ENCODE results near the gene SPOCK2.

The SPOCK2 gene

DNA sequence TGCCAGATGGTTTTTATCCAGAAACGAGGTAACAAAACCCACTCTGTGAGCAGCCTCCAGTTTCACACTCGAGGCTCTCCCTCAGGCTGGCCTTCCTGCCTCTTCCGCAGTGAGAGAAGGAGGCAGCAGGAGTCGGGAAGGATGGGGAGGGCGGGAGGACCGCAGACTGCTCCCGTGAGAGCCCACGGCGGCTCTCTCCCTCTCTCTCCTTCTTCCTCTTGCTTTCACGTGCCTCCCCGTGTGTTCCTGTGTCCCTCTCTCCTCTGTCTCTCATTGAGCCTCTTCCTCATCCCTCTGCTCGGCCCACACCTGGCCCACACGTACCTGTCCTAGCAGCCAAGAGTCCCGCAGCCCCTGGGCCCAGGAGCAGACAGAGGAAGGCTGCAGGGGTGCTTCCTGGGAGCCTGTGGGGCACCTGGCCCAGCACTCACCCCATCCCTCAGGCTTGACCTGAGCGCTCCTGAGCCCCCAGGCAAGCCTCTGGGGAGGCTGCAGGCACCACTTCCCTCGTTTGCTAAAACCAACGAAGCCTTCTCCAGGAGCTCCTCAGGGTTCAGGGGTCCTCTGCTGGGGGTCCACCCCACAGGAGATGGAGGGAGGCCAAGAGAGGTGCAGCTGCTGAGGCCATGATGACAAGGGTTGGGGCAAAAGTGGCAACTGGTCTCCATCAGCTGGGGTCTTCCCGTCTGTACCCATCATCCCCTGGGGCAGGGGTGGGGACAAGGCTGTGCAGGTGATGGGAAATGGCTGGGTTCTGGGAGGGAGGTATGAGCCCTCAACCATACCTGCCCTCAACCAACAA lies 13.6 kb downstream of the SPOCK2 start:
- H3K36me3 ChIP-seq (ENCODE audit: control insufficient read depth in 2 of 2, insufficient read depth in 1 of 2, low read length in 2 of 2) = no peaks in the 10 kb centered on the region
- CTCF ChIA-PET = no interaction called here
- H3K4me1 ChIP-seq (ENCODE audit: control insufficient read depth, insufficient read depth, low read length) = no peaks in the 10 kb centered on the region

DNA sequence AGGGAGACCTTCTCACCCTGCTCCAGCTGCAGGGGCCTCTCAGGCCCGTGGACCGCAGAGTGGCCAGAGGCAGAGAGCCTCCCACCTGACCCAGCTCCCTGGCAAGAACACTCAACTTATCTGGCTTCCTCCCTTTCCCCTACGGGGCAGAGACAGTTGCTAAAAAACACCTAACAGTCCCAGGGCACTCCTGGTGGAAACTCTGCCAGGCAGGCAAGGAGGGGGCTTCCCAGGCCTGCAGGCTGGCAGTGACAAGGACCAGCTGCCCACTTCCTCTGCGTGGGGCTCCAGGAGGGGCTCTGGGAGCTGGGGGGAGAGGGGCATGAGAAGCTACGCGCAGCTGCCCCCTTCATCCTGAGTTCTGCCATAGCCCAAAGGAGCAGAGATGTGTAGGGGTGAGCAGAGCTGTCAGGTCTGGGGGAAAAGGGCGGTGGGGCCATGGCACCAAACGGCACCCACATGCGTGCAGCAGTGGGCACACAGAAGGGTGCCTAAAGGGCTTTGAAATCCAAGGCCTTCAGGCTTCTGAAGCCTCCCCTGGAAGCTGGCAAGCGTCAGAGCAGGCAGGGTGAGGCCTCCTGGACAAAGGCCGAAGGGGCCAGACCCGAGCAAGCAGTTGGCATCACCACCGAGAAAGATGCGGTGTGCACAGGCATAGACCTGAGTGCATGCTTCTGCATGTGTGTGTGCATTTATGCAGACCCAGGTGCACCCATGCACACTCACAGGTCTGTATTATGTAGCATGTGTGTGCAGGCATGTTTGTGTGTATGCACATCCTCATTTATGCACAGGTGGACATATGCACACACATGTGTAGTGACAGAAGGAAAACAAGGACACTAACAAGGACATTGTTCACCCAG lies 14.4 kb downstream of the SPOCK2 start:
- Histone ChIP-seq H3K4me3 (ENCODE audit: low read depth, low read length) (no peak overlapping the region), H3K27ac (ENCODE audit: extremely low read depth, low read depth, low read length) (no peak overlapping the region), H3K4me1 (ENCODE audit: control insufficient read depth, insufficient read depth, low read length) (no peaks in the 10 kb centered on the region), H3K36me3 (ENCODE audit: control insufficient read depth in 2 of 2, insufficient read depth in 1 of 2, low read length in 2 of 2) (no peaks in the 10 kb centered on the region), H3K9me3 (ENCODE audit: control insufficient read depth, insufficient read depth, low read depth, low read length) (no peaks in the 10 kb centered on the region)
- ChIA-PET CTCF (interaction anchor here (0.7 to 0.8 kb wide), 2 partner anchors 25 to 27 kb away, joined by 3 to 4 read pairs; no protein-coding TSS in a partner anchor), POLR2A (no interaction called here)
- TF ChIP-seq ZNF555 (tag by site-specific recombination; conservative IDR thresholded peaks at IDR 0.05) (no peak), ZXDB (tag by site-specific recombination; IDR thresholded peaks at IDR 0.05) (no peak), ZNF391 (tag by site-specific recombination; IDR thresholded peaks at IDR 0.05; ENCODE audit: borderline replicate concordance, low read depth) (no peak), MZF1 (tag by site-specific recombination; IDR thresholded peaks at IDR 0.05; ENCODE audit: borderline replicate concordance) (no peak), ZNF24 (tag by site-specific recombination; IDR thresholded peaks at IDR 0.05) (no peak), ZNF174 (tag by site-specific recombination; IDR thresholded peaks at IDR 0.05) (no peak), ZNF529 (tag by site-specific recombination; IDR thresholded peaks at IDR 0.05; ENCODE audit: insufficient replicate concordance) (no peak), ZNF629 (tag by site-specific recombination; IDR thresholded peaks at IDR 0.05) (no peak), ZNF777 (tag by site-specific recombination; IDR thresholded peaks at IDR 0.05; ENCODE audit: borderline replicate concordance) (no peak)
- TF ChIP-seq, protein P1, sequence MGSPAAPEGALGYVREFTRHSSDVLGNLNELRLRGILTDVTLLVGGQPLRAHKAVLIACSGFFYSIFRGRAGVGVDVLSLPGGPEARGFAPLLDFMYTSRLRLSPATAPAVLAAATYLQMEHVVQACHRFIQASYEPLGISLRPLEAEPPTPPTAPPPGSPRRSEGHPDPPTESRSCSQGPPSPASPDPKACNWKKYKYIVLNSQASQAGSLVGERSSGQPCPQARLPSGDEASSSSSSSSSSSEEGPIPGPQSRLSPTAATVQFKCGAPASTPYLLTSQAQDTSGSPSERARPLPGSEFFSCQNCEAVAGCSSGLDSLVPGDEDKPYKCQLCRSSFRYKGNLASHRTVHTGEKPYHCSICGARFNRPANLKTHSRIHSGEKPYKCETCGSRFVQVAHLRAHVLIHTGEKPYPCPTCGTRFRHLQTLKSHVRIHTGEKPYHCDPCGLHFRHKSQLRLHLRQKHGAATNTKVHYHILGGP (tag by site-specific recombination; IDR thresholded peaks at IDR 0.05) = no peak
- TF ChIP-seq, protein P2, sequence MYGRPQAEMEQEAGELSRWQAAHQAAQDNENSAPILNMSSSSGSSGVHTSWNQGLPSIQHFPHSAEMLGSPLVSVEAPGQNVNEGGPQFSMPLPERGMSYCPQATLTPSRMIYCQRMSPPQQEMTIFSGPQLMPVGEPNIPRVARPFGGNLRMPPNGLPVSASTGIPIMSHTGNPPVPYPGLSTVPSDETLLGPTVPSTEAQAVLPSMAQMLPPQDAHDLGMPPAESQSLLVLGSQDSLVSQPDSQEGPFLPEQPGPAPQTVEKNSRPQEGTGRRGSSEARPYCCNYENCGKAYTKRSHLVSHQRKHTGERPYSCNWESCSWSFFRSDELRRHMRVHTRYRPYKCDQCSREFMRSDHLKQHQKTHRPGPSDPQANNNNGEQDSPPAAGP (tag by site-specific recombination; IDR thresholded peaks at IDR 0.05) = no peak

More for the DNA sequence above, 13.6 kb downstream of the SPOCK2 start:
- Histone ChIP-seq H3K4me3 (ENCODE audit: low read depth, low read length) (no peak overlapping the region), H3K9me3 (ENCODE audit: control insufficient read depth, insufficient read depth, low read depth, low read length) (no peaks in the 10 kb centered on the region), H3K27ac (ENCODE audit: extremely low read depth, low read depth, low read length) (no peak overlapping the region)
- POLR2A ChIA-PET = no interaction called here
- no peak for TF ChIP-seq ZNF544 (tag by site-specific recombination; IDR thresholded peaks at IDR 0.05)
- TF ChIP-seq ZNF37A (tag by site-specific recombination; IDR thresholded peaks at IDR 0.05) = no peak
- TF ChIP-seq ZEB2 (tag by site-specific recombination; IDR thresholded peaks at IDR 0.05) = no peak
- no peak for TF ChIP-seq SETDB1 (IDR thresholded peaks at IDR 0.05; ENCODE audit: insufficient read length, low read length)
- no peak for TF ChIP-seq ZNF138 (tag by site-specific recombination; IDR thresholded peaks at IDR 0.05; ENCODE audit: borderline replicate concordance)
- TF ChIP-seq ZNF433 (tag by site-specific recombination; IDR thresholded peaks at IDR 0.05; ENCODE audit: low read depth) = no peak
- no peak for TF ChIP-seq ZNF843 (tag by site-specific recombination; IDR thresholded peaks at IDR 0.05)
- TF ChIP-seq ZNF747 (tag by site-specific recombination; IDR thresholded peaks at IDR 0.05) = no peak
- TF ChIP-seq GLIS1 (tag by site-specific recombination; IDR thresholded peaks at IDR 0.05) = peak; percentile 98
- no peak for TF ChIP-seq SALL2 (tag by site-specific recombination; IDR thresholded peaks at IDR 0.05; ENCODE audit: borderline replicate concordance)
- TF ChIP-seq ZNF776 (tag by site-specific recombination; IDR thresholded peaks at IDR 0.05; ENCODE audit: borderline replicate concordance) = no peak
- TF ChIP-seq ZNF10 (tag by site-specific recombination; IDR thresholded peaks at IDR 0.05) = no peak
- no peak for TF ChIP-seq ZNF629 (tag by site-specific recombination; IDR thresholded peaks at IDR 0.05)
- peak; percentile 57 for TF ChIP-seq GLIS2 (tag by site-specific recombination; IDR thresholded peaks at IDR 0.05)
